ENCODE data around the gene SORBS1. TPM values are rescaled to one million over a fixed set of nuclear protein-coding genes. Genes with fewer than 3 reads are reported as not detected.

Gene SORBS1
- total and polyA plus RNA-seq, 2 of the 13 experiments (the other 11 are each of a cell fraction or from before 2014, with no cell fraction given), result 16.8 to 39.8 TPM

- intact Hi-C loops (cut with micrococcal nuclease; ENCODE audit: unreplicated experiment), result loop anchor here (2.0 to 5.0 kb wide), 5 partner anchors 42 to 129 kb away; no protein-coding TSS in a partner anchor
- H3K79me2 ChIP-seq (ENCODE audit: insufficient read depth, low read length), result peaks cover 56% of the 10 kb centered on the region
- WGBS (ENCODE audit: low lambda C conversion rate), result 72% methylated on average over 10 of the region's 10 CpGs
- TF ChIP-seq HOXD1 (CRISPR knock-in tag; IDR thresholded peaks at IDR 0.05) (no peak), IKZF4 (CRISPR knock-in tag; IDR thresholded peaks at IDR 0.05; ENCODE audit: borderline replicate concordance, low read depth, not compliant biosample characterization) (peak; percentile 5), DDIT3 (CRISPR knock-in tag; IDR thresholded peaks at IDR 0.05) (no peak), ZNF724P (CRISPR knock-in tag; IDR thresholded peaks at IDR 0.05; ENCODE audit: borderline replicate concordance) (no peak)
- no TSS peak for BruUV-seq (replicated peaks)
- DNase-seq (ENCODE audit: low spot score) (no peak), ATAC-seq (no peak), FAIRE-seq (no peak)
- ChIA-PET CTCF (ENCODE audit: low intra/inter-chr PET ratio, low total read pairs) (no interaction called here), POLR2A (interaction anchor here (1.4 kb wide), 1 partner anchor 58 kb away, joined by 3 read pairs; no protein-coding TSS in a partner anchor)
- peak overlapping the region; percentile 82 to 98 (median 91) for H3K4me3 ChIP-seq (replicated peaks in 1 of 3; ENCODE audit: insufficient read depth in 1 of 3, low read depth in 2 of 3, low read length in 3 of 3)
- peaks cover 85% of the 10 kb centered on the region for H3K4me1 ChIP-seq (ENCODE audit: insufficient read depth, low read length)
- H3K9ac ChIP-seq (ENCODE audit: insufficient read depth, low read depth, low read length), result peak overlapping the region; percentile 72; the same call in 1 of the 2 replicates
- no peak overlapping the region for H2AFZ ChIP-seq (ENCODE audit: low read length)
- peak overlapping the region; percentile 99 for H3K4me2 ChIP-seq (ENCODE audit: low read depth, low read length)
- peaks cover 0 to 2% of the 10 kb centered on the region in 2 experiments; a peak in 1 of 5 replicates for H3K36me3 ChIP-seq (replicated peaks in 1 of 2; ENCODE audit: control insufficient read depth in 1 of 2, insufficient read depth in 2 of 2, low read length in 2 of 2)
- in situ Hi-C loops (cut with HindIII; ENCODE audit: extremely low pct_ligation_motif_present, low pct_unique_long_range_greater_than_20kb), result loop anchor here (25.0 kb wide), 1 partner anchor 123 kb away; no protein-coding TSS in a partner anchor
- no peaks in the 10 kb centered on the region; the same call in 1 of the 2 replicates for H4K20me1 ChIP-seq (ENCODE audit: insufficient read depth, low read length)
- H3K27me3 ChIP-seq (ENCODE audit: control insufficient read depth in 1 of 2, insufficient read depth in 2 of 2, low read length in 2 of 2), result no peaks in the 10 kb centered on the region; a peak in 1 of 5 replicates
- no peaks in the 10 kb centered on the region for H3K9me3 ChIP-seq (ENCODE audit: low read length)
- H3K27ac ChIP-seq (ENCODE audit: extremely low read length, insufficient read depth, low read length), result no peak overlapping the region
Observed at GRCh38 chr10:95559896-95560277, 1.3 kb downstream of the SORBS1 start.

GRCh38 chr10:95559471-95559870 is 1.7 kb downstream of the SORBS1 start:
- ATAC-seq (no peak), DNase-seq (ENCODE audit: low spot score) (no peak), FAIRE-seq (no peak)
- no peak overlapping the region for H3K27ac ChIP-seq (ENCODE audit: extremely low read length, insufficient read depth, low read length)
- POLR2A ChIA-PET, result interaction anchor here (1.4 kb wide), 1 partner anchor 58 kb away, joined by 3 read pairs; no protein-coding TSS in a partner anchor
- no peaks in the 10 kb centered on the region; a peak in 1 of 5 replicates for H3K27me3 ChIP-seq (ENCODE audit: control insufficient read depth in 1 of 2, insufficient read depth in 2 of 2, low read length in 2 of 2)
- peaks cover 57% of the 10 kb centered on the region for H3K79me2 ChIP-seq (ENCODE audit: insufficient read depth, low read length)
- peak overlapping the region; percentile 99 for H3K4me2 ChIP-seq (ENCODE audit: low read depth, low read length)
- CTCF ChIA-PET (ENCODE audit: low intra/inter-chr PET ratio, low total read pairs), result no interaction called here
- in situ Hi-C loops (cut with HindIII; ENCODE audit: extremely low pct_ligation_motif_present, low pct_unique_long_range_greater_than_20kb) (loop anchor here (25.0 kb wide), 1 partner anchor 122 kb away; no protein-coding TSS in a partner anchor), intact Hi-C loops (cut with micrococcal nuclease; ENCODE audit: unreplicated experiment) (no loop called here)
- TF ChIP-seq ZNF253 (CRISPR knock-in tag; IDR thresholded peaks at IDR 0.05; ENCODE audit: borderline replicate concordance) (no peak), SAP130 (CRISPR knock-in tag; IDR thresholded peaks at IDR 0.05; ENCODE audit: low read depth) (0 out of 2 replicates have a peak, but pooled peaks have one; percentile 8), TSC22D2 (CRISPR knock-in tag; IDR thresholded peaks at IDR 0.05; ENCODE audit: borderline replicate concordance) (0 out of 2 replicates have a peak, but pooled peaks have one; percentile 20)
- 61% methylated on average over 4 of the region's 4 CpGs for WGBS (ENCODE audit: low lambda C conversion rate)
- H4K20me1 ChIP-seq (ENCODE audit: insufficient read depth, low read length), result no peaks in the 10 kb centered on the region; the same call in 1 of the 2 replicates
- H3K36me3 ChIP-seq (replicated peaks in 1 of 2; ENCODE audit: control insufficient read depth in 1 of 2, insufficient read depth in 2 of 2, low read length in 2 of 2), result peaks cover 0 to 2% of the 10 kb centered on the region in 2 experiments; a peak in 1 of 5 replicates
- BruUV-seq (replicated peaks), result no TSS peak
- peak overlapping the region; percentile 33 to 91 (median 82) for H3K4me3 ChIP-seq (replicated peaks in 1 of 3; ENCODE audit: insufficient read depth in 1 of 3, low read depth in 2 of 3, low read length in 3 of 3)
- peaks cover 84% of the 10 kb centered on the region for H3K4me1 ChIP-seq (ENCODE audit: insufficient read depth, low read length)
- H3K9me3 ChIP-seq (ENCODE audit: low read length), result no peaks in the 10 kb centered on the region
- no peak overlapping the region for H2AFZ ChIP-seq (ENCODE audit: low read length)
- peak overlapping the region; percentile 27; the same call in 1 of the 2 replicates for H3K9ac ChIP-seq (ENCODE audit: insufficient read depth, low read depth, low read length)
